GM19043 (cell line): ENCODE measurements around the gene GMNN.
"Not testable (repeated sequence)": the region's sequence is repeated elsewhere in the genome, so short reads cannot be mapped to it uniquely, and the experiment has no call there.

ENCODE experiments used
- ATAC-seq: cut with Tn5 transposase; IDR thresholded peaks from one replicate; pipeline ENCODE4 v1.9.1; 2021; ENCODE audit warnings: low read depth; ENCODE audit not compliant: unreplicated experiment

Gene GMNN

DNA sequence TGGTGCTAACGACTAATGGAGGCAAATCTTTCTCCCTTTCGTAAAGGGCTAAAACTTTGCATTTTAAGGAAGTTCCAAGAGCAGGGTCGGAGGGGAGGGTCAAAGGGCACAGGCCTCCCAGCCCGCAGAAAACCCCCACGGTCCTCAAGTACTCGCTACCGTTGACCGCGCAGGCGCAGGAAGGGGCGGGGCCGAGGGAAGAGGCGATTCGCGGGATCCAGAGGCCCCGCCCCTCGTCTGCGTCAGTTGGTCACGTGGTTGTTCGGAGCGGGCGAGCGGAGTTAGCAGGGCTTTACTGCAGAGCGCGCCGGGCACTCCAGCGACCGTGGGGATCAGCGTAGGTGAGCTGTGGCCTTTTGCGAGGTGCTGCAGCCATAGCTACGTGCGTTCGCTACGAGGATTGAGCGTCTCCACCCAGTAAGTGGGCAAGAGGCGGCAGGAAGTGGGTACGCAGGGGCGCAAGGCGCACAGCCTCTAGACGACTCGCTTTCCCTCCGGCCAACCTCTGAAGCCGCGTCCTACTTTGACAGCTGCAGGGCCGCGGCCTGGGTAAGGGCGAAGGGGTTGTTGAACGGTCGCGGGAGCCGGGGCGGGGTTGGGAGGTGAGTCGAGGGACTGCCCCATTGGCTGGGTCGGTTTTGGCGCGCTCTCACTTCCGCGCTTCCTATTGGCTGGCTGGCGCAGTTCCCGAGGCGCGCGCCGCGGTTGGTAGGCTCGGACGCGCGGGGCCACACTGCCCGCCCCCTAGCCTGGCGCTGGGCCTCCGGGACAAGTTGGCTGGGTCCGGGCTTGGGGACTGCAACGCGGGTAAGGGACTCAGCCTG is at the start of gene GMNN:
Gene GMNN (plus strand): TSS at position 242 of the 824 bp plus-strand sequence. CDS start 2,310 bp downstream, outside the sequence.
- ATAC-seq, result peak; percentile 87

DNA sequence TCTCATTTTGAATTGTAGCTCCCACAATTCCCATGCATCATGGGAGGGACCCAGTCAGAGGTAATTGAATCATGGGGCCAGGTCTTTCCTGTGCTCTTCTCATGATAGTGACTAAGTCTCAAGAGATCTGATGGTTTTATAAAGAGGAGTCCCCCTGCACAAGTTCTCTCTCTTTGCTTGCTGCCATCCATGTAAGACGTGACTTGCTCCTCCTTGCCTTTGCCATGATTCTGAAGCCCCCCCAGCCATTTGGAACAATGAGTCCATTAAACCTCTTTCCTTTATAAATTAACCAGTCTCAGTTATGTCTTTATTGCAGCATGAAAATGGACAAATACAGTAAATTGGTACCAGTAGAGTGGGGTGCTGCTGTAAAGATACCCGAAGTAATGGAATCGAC is 44.1 kb upstream of the GMNN start:
- not testable (repeated sequence) for ATAC-seq

GRCh38 chr6:24731456-24732134 is 43.1 kb upstream of the GMNN start:
- not testable (repeated sequence) for ATAC-seq

GRCh38 chr6:24734166-24734565 is 40.6 kb upstream of the GMNN start:
- ATAC-seq, result no peak

GRCh38 chr6:24734710-24735109 is 40.0 kb upstream of the GMNN start:
- not testable (repeated sequence) for ATAC-seq

GRCh38 chr6:24738741-24739140 is 36.0 kb upstream of the GMNN start:
- ATAC-seq, result no peak

- ATAC-seq, result no peak
These were observed 33.9 kb upstream of the GMNN start for GRCh38 chr6:24740861-24741260.

DNA sequence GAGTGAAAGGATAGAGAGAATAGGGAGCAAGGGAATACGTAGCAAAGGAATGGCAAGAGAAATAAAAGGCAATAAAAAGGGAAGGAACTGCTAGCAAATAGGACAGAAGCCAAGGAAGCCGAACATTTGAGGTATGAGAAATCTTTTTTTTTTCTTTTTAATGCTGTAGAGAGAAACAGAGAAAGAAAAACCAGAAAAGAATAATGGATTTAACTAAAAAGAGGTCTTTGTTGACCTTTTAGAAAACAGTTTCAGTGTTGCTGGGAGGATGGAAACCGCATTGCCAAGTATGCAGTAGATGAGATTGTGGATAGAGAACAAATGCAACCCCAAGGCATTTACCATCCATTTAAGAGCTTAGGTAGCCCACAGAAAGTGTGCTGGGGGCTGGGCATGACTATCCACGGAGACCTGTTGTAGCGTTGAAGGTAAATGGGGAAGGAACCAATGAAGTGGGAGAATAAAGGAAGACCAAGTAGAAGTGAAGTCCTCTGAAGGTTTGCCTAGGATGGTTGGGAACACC is 32.5 kb upstream of the GMNN start:
- no peak for ATAC-seq

- ATAC-seq, result peak; percentile 82
These were observed 31.3 kb upstream of the GMNN start for GRCh38 chr6:24743265-24743943.

DNA sequence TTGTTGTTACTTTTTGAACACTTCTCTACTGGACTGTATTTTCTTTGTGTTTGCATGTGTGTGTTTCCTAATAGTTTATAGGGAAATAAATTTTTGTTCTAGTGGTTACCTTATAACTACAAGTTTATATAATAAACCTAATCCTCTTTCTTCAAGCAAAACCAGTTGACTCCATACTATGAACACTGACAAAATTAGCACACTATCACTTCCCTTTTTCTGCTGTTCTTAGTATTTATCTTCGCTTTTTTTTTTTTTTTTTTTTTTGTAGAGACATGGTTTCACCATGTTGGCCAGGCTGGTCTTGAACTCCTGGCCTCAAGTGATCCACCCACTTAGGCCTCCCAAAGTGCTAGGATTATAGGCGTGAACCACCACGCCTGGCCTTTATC is 30.8 kb upstream of the GMNN start:
- ATAC-seq, result no peak

GRCh38 chr6:24744911-24745310 is 29.8 kb upstream of the GMNN start:
- ATAC-seq, result no peak

DNA sequence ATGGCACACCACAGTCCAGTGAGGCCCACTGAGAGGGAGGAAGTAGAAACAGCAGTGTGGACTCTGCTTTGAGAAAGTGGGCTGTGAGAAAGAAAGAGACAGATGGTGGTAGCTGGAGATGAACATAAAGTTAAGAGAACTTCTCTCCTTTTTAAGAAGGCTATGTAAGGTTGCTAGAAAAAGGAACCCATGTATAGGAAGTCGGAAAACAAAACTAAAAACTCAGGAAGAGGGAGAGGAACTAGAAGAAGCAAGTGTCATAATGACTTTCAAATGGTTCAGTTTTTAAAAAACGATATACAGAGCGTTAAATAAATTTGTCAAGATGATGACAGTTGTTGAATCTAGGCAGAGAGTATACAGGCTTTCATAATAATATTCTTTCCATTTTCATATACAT is 25.4 kb upstream of the GMNN start:
- ATAC-seq, result no peak

DNA sequence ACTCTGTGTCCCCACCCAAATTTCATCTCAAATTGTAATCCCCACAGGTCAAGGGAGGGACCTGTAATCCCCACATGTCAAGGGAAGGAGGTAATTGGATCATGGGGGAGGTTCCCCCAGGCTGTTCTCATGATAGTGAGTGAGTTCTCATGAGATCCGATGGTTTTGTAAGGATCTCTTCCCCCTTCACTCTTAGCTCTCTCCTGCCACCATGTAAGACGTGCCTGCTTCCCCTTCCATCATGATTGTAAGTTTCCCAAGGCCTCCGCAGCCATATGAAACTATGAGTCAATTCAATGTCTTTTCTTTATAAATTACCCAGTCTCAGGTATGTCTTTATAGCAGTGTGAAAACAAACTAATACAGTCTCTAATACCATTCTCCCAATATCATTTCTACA is 23.9 kb upstream of the GMNN start:
- ATAC-seq, result not testable (repeated sequence)

DNA sequence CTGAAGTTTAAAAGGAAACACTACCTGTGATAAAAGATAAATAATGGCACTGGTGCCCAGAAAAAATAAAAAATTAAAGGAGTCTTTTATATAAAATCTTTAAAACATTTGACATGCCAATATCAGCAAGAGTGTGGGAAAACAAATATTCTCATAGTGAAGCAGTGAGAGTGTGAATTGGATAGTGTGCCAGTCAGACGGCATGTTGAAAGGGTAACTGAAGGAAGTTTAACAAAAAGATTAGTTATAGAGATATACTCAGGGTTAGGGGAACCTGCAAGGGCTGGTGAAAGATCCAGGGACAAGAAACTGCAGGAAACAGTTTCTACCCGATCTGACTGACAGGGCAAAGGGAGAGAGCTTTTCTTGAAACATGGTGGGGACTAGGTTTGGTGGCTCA is 22.2 kb upstream of the GMNN start:
- ATAC-seq, result no peak

DNA sequence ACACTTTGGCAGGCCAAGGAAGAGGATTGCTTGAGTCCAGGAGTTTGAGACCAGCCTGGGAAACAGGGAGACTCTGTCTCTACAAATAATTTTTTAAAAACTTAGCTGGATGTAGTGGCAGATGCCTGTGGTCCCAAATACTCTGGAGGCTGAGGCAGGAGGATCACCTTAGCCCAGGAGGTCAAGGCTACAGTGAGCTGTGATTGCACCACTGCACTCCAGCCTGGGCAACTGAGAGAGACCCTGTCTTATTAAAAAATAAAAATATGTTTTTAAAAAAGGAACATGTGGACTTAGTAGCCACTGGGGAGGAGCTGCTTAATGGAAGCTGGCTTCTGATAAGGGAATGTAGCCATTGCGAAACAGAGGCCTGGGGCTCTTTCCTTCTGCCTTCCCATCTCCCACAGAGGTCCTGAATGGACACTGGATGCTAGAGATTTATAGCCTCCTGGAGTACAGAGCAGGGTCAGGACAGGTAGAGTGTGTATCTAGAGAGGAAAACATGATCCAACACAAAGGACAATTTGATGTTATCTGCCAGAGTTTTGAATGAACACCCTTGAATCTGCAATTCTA is 21.7 kb upstream of the GMNN start:
- ATAC-seq, result no peak

DNA sequence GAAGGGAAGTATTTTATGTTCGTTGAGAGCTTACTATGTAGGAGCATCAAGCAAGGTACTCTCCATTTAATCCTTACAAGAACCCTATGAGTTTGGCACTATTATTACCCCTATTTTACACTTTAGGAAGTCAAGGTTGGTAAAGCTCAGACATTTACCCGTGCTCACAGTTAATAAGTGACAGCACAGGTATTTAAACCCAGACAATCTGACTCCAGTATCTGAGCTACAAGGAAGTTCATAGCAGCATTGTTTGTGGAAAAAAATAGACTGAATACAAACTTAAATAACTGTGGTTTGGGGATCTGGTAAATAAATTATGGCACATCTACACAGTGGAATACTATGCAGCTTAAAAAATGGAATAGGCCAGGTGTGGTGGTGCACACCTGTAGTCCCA is 21.2 kb upstream of the GMNN start:
- no peak for ATAC-seq

GRCh38 chr6:24754378-24754777 is 20.4 kb upstream of the GMNN start:
- ATAC-seq, result not testable (repeated sequence)

GRCh38 chr6:24755279-24755678 is 19.5 kb upstream of the GMNN start:
- no peak for ATAC-seq

DNA sequence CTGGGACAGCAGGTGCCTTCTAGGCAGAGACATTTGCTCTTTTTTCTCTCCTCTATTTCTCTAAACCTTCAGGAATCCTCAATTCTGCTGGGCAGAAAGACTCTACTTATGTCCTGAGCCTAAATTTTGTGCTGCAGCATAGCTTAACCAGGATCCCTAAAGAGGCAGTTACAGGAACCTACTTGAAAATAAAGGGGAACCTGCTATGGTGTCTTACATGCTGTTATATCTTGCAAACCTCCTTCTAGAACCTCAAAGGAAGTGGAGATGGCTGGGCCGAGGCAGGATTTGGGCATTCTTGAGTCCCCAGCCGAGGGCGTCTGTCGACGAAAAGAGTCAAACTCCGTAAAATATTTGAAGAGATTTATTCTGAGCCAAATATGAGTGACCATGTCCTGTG is 17.1 kb upstream of the GMNN start:
- no peak for ATAC-seq

- ATAC-seq, result no peak
These were observed 15.0 kb upstream of the GMNN start for GRCh38 chr6:24759718-24760117.

GRCh38 chr6:24760210-24760609 is 14.5 kb upstream of the GMNN start:
- ATAC-seq, result no peak
